Fibroblast of pulmonary artery (primary cell): ENCODE results near the gene VEGFB.

Source experiments
- DNase-seq: peaks from one replicate; pipeline ENCODE4 v3.0.0-alpha.2; 2010; ENCODE audit warnings: low read depth
- H3K4me3 ChIP-seq: replicated peaks from 2 replicates; pipeline ENCODE4 v1.5.1; 2011; ENCODE audit warnings: low read depth, mild to moderate bottlenecking, control low read depth, low read length, moderate library complexity
- CTCF ChIP-seq: IDR thresholded peaks from 2 replicates; pipeline ENCODE4 v1.5.1; 2011; ENCODE audit warnings: mild to moderate bottlenecking, control low read depth, low read length, inconsistent platforms; ENCODE audit errors: missing control alignments

The VEGFB gene

GRCh38 chr11:64262271-64263002, 28.1 kb downstream of the VEGFB start:
- no peak for TF ChIP-seq CTCF
- H3K4me3 ChIP-seq = no peak overlapping the region
- DNase-seq = no peak

GRCh38 chr11:64263021-64263946, 28.9 kb downstream of the VEGFB start:
- DNase-seq = peak; percentile 60
- no peak for TF ChIP-seq CTCF

GRCh38 chr11:64263947-64264317, 29.5 kb downstream of the VEGFB start:
- DNase-seq = no peak
- no peak overlapping the region for H3K4me3 ChIP-seq
- TF ChIP-seq CTCF = no peak

More at GRCh38 chr11:64263021-64263946, 28.9 kb downstream of the VEGFB start:
- H3K4me3 ChIP-seq = no peak overlapping the region

- DNase-seq = no peak
- H3K4me3 ChIP-seq = no peak overlapping the region
- TF ChIP-seq CTCF = no peak
Measured at GRCh38 chr11:64264371-64264852, 30.0 kb downstream of the VEGFB start.

- H3K4me3 ChIP-seq = no peak overlapping the region
- no peak for DNase-seq
- TF ChIP-seq CTCF = no peak
Measured at GRCh38 chr11:64265176-64266160, 31.1 kb downstream of the VEGFB start.

- no peak overlapping the region for H3K4me3 ChIP-seq
- peak; percentile 20 for DNase-seq
- TF ChIP-seq CTCF = no peak
Measured at GRCh38 chr11:64266339-64266738, 32.0 kb downstream of the VEGFB start.
